Panc1 (cell line): ENCODE measurements around the gene IGLL5. TPM values are rescaled to one million over a fixed set of nuclear protein-coding genes. Genes with fewer than 3 reads are reported as not detected.

Source experiments
- ATAC-seq: fragments of 200-7000 bp; cut with Tn5 transposase; 2 replicates; pipeline ENCODE4 v1.9.1; 2020; ENCODE audit warnings: mild to moderate bottlenecking, moderate library complexity
- BruUV-seq: library from RNA; stranded (reverse); fragments of 400-500 nt; replicated peaks from 2 replicates; lab custom pipeline; 2021; lab: Mats Ljungman, UMichigan
- CTCF ChIA-PET: fragments of 300-600 bp; sonication (Branson Sonifier 250); formaldehyde crosslinking; loops from one replicate; lab custom pipeline; 2022; ENCODE audit warnings: antibody characterized with exemption; lab: Charles Lee
- POLR2A ChIA-PET: fragments of 300-600 bp; sonication (Branson Sonifier 250); formaldehyde crosslinking; loops from one replicate; lab custom pipeline; 2022; ENCODE audit warnings: antibody characterized with exemption; lab: Charles Lee
- DNase-seq: peaks from one replicate; pipeline ENCODE4 v3.0.0-alpha.2; 2010; ENCODE audit warnings: low read depth, low spot score
- H3K27ac ChIP-seq: 2 replicates; pipeline ENCODE4 v1.5.1; 2011; ENCODE audit warnings: mild to moderate bottlenecking, low read length, inconsistent platforms
- H3K27me3 ChIP-seq: fragments of 200-500 bp; sonication (Bioruptor generic); 2 replicates; pipeline ENCODE4 v1.6.0; 2014; ENCODE audit warnings: low read length, inconsistent platforms; ENCODE audit not compliant: control insufficient read depth, insufficient read depth
- H3K36me3 ChIP-seq: fragments of 200-500 bp; sonication (Bioruptor generic); 2 replicates; pipeline ENCODE4 v1.5.1; 2014; ENCODE audit warnings: inconsistent platforms, mild to moderate bottlenecking, low read length, moderate library complexity; ENCODE audit not compliant: control insufficient read depth, insufficient read depth
- H3K4me1 ChIP-seq: 2 replicates; pipeline ENCODE4 v1.5.1; 2011; ENCODE audit warnings: inconsistent platforms, mild to moderate bottlenecking, low read length, moderate library complexity; ENCODE audit not compliant: control insufficient read depth, insufficient read depth
- H3K4me3 ChIP-seq, 2 experiments: 2 replicates each; pipeline ENCODE4 v1.5.1; 2011 to 2012; ENCODE audit warnings: low read depth in 2 of 2, low read length in 2 of 2, mild to moderate bottlenecking in 2 of 2, inconsistent platforms in 1 of 2, moderate library complexity in 1 of 2
- H3K9me3 ChIP-seq: fragments of 200-500 bp; sonication (Bioruptor generic); 2 replicates; pipeline ENCODE4 v1.5.1; 2014; ENCODE audit warnings: low read depth, mild to moderate bottlenecking, inconsistent platforms, low read length, moderate library complexity; ENCODE audit not compliant: control insufficient read depth, insufficient read depth
- POLR2AphosphoS5 ChIP-seq: IDR thresholded peaks from 2 replicates; pipeline ENCODE4 v1.6.1; 2012; ENCODE audit warnings: mild to moderate bottlenecking, low read depth, low read length, moderate library complexity
- SIN3A ChIP-seq: IDR thresholded peaks from 2 replicates; pipeline ENCODE4 v1.6.1; 2012; ENCODE audit warnings: low read depth, mild to moderate bottlenecking, low read length, moderate library complexity, borderline replicate concordance; ENCODE audit not compliant: insufficient read depth
- TCF7L2 ChIP-seq: IDR thresholded peaks from 2 replicates; pipeline ENCODE4 v1.6.1; 2011; ENCODE audit warnings: mild to moderate bottlenecking, low read depth, low read length, inconsistent platforms
- in situ Hi-C: cut with HindIII; loops from 2 replicates; pipeline ENCODE4 v1.10.0; 2016; ENCODE audit warnings: low sequenced_read_pairs, low pct_unique_long_range_greater_than_20kb
- intact Hi-C: fragments of 100-400 bp; cut with micrococcal nuclease; formaldehyde crosslinking; loops from one replicate; pipeline ENCODE4 v1.10.0; 2022; ENCODE audit not compliant: unreplicated experiment
- total RNA-seq: library from RNA; stranded (reverse); gene quantifications from one replicate; pipeline ENCODE4 v1.2.1, GENCODE V29; 2021; ENCODE audit not compliant: unreplicated experiment
- TF ChIP-seq, protein P1 (sequence below), 2 experiments: IDR thresholded peaks; 2 replicates each; pipeline ENCODE4 v1.6.1; 2011 to 2012; ENCODE audit warnings: low read depth in 2 of 2, control low read depth in 1 of 2, low read length in 1 of 2, mild to moderate bottlenecking in 1 of 2, moderate library complexity in 1 of 2; ENCODE audit not compliant: insufficient read depth in 1 of 2
- TF ChIP-seq, protein P2 (sequence below): fragments of 450-650 bp; IDR thresholded peaks from 2 replicates; pipeline ENCODE4 v1.5.1; 2017; ENCODE audit warnings: mild to moderate bottlenecking

IGLL5 gene
- total RNA-seq, 1 experiment from 2014 or later, result not detected

DNA sequence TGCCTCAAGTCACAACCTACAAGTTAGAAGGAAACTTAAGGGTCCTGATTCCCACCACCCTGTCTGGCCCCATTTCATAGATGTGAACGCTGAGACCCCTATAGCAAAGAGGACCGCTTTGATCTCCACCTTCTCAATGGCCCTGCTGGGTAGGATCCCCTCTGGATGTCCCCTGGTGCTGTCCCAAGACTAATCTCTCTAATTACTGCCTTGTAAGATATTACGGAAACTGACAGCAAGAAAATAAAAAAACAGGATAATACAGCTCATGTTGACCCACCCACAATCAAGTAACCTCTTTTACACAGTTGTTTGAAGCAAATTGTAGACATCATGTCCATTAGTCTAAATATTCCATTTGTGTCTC, 20.9 kb downstream of the IGLL5 start:
- ATAC-seq (no peak), DNase-seq (no peak)
- TF ChIP-seq POLR2AphosphoS5, result no peak
- TF ChIP-seq, protein P1, sequence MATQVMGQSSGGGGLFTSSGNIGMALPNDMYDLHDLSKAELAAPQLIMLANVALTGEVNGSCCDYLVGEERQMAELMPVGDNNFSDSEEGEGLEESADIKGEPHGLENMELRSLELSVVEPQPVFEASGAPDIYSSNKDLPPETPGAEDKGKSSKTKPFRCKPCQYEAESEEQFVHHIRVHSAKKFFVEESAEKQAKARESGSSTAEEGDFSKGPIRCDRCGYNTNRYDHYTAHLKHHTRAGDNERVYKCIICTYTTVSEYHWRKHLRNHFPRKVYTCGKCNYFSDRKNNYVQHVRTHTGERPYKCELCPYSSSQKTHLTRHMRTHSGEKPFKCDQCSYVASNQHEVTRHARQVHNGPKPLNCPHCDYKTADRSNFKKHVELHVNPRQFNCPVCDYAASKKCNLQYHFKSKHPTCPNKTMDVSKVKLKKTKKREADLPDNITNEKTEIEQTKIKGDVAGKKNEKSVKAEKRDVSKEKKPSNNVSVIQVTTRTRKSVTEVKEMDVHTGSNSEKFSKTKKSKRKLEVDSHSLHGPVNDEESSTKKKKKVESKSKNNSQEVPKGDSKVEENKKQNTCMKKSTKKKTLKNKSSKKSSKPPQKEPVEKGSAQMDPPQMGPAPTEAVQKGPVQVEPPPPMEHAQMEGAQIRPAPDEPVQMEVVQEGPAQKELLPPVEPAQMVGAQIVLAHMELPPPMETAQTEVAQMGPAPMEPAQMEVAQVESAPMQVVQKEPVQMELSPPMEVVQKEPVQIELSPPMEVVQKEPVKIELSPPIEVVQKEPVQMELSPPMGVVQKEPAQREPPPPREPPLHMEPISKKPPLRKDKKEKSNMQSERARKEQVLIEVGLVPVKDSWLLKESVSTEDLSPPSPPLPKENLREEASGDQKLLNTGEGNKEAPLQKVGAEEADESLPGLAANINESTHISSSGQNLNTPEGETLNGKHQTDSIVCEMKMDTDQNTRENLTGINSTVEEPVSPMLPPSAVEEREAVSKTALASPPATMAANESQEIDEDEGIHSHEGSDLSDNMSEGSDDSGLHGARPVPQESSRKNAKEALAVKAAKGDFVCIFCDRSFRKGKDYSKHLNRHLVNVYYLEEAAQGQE (IDR thresholded peaks at IDR 0.05; ENCODE audit: insufficient read depth in 1 of 2, low read depth in 2 of 2, low read length in 1 of 2), result no peak
- TF ChIP-seq TCF7L2, result no peak
- TF ChIP-seq, protein P2, sequence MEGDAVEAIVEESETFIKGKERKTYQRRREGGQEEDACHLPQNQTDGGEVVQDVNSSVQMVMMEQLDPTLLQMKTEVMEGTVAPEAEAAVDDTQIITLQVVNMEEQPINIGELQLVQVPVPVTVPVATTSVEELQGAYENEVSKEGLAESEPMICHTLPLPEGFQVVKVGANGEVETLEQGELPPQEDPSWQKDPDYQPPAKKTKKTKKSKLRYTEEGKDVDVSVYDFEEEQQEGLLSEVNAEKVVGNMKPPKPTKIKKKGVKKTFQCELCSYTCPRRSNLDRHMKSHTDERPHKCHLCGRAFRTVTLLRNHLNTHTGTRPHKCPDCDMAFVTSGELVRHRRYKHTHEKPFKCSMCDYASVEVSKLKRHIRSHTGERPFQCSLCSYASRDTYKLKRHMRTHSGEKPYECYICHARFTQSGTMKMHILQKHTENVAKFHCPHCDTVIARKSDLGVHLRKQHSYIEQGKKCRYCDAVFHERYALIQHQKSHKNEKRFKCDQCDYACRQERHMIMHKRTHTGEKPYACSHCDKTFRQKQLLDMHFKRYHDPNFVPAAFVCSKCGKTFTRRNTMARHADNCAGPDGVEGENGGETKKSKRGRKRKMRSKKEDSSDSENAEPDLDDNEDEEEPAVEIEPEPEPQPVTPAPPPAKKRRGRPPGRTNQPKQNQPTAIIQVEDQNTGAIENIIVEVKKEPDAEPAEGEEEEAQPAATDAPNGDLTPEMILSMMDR, result no peak
- no peak for TF ChIP-seq SIN3A
- CTCF ChIA-PET, result no interaction called here
- Histone ChIP-seq H3K9me3 (no peaks in the 10 kb centered on the region), H3K36me3 (no peaks in the 10 kb centered on the region), H3K27ac (no peak overlapping the region), H3K27me3 (no peaks in the 10 kb centered on the region; the same call in 1 of the 2 replicates), H3K4me1 (no peaks in the 10 kb centered on the region), H3K4me3 (no peak overlapping the region)
- no TSS peak for BruUV-seq
- intact Hi-C loops, result no loop called here
- in situ Hi-C loops, result no loop called here
- POLR2A ChIA-PET, result no interaction called here

DNA sequence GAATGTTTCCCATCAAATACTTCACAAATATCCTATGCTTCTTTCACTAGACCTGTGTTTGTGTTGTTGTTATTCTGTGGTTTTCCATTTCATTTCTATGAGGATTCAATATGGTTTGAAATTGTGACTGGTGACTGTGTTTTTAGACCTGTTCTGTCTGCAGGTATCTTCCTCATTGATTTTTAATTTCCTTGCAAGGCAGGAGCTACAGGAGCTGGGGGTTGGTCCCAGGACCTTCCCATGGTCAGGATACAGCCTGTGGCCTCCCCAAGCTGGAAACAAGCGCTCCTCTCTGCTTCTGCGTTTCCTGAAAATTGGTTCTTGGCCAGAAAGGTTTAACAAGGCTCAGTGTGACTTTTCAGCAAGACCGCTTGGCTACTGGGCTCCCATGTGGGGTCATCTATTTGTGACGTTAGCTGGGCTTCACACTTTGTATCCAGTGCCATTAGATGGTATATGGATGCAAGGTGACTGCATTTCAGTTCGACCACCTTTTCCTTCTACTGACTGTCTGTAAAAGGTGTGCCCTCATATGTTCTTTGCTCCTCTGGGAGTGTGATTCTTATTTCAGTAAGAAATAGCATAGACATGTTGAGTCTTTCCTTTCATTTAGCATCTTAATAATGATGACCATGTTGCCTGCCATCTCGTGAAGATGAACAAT, 21.5 kb downstream of the IGLL5 start:
- no peaks in the 10 kb centered on the region for H3K4me1 ChIP-seq
- POLR2A ChIA-PET, result no interaction called here
- CTCF ChIA-PET, result no interaction called here
- no peak overlapping the region for H3K27ac ChIP-seq
- BruUV-seq, result no TSS peak
- intact Hi-C loops, result no loop called here
- in situ Hi-C loops, result no loop called here
- H3K36me3 ChIP-seq, result no peaks in the 10 kb centered on the region
- ATAC-seq, result no peak
- no peak for DNase-seq
- H3K9me3 ChIP-seq, result no peaks in the 10 kb centered on the region
- H3K4me3 ChIP-seq, result no peak overlapping the region
- H3K27me3 ChIP-seq, result no peaks in the 10 kb centered on the region; the same call in 1 of the 2 replicates
- TF ChIP-seq TCF7L2 (no peak), POLR2AphosphoS5 (no peak), SIN3A (no peak)
- TF ChIP-seq, protein P2, result no peak
- TF ChIP-seq, protein P1 (IDR thresholded peaks at IDR 0.05; ENCODE audit: insufficient read depth in 1 of 2, low read depth in 2 of 2, low read length in 1 of 2), result no peak
